Measurements from ENCODE around the gene PIP4K2B.
"Not testable (repeated sequence)": the region's sequence is repeated elsewhere in the genome, so short reads cannot be mapped to it uniquely, and the experiment has no call there.

PIP4K2B gene

DNA sequence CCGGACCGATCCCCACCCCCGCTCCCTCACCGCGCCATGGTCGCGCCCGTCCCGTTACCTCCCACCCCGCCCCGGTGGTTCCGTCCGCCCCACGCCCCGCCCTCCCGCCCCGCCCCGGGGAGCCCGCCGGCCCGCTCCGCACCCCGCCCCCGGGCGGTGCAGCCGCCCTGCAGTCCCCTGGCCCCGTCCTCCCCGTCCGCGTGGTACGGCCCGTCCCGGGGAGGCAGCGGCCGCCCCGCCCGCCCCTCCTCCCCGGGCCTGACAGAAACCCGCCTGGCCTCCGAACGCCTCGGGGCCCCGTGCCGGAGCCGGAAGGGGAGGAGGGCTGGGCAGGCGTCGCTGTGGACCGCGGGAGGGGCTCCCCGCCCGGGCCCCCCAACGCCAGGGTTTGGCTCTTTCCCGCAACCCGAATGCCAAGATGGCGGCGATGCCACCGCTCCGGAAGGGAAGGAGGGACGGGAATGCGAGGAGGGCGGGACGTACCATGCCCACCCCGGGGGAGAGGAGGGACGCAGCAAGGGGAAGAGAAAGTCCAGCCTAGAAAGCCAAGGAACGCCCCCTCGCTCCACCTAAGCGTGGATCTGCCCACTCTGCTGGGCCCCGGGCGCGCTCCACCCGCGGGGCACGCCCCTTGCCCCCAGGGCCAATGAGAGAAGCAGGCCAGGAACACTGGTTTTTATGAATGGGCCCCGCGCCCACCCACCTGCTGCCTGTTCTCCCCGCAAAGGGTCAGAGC, at the start of gene PIP4K2B:
PIP4K2B (minus strand) TSS at position 56 of the 736 bp plus-strand sequence. CDS start 132 bp downstream, outside the sequence.
- DNase-seq (ENCODE audit: low spot score), result peak; percentile 96

- no peak for DNase-seq (ENCODE audit: low spot score)
These were observed 49.2 kb upstream of the PIP4K2B start for GRCh38 chr17:38848557-38848891.

DNA sequence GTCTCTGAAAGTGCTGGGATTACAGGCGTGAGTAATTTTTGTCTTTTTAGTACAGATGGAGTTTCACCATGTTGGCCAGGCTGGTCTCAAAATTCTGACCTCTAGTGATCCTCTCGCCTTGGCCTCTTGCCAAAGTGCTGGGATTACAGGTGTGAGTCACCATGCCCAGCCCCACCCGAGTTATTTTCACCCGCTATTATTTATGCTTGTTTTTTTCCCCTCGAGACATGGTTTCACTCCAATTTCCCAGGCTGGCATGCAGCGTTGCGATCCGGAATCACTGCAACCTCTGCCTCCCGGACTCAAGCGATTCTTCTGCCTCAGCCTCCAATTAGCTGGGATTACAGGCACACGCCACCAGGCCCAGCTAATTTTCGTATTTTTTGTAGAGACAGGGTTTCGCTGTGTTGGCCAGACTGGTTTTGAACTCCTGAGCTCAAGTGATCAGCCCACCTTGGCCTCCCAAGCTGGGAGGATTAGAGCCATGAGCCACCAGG, 45.0 kb upstream of the PIP4K2B start:
- peak; percentile 73 for DNase-seq (ENCODE audit: low spot score)

DNA sequence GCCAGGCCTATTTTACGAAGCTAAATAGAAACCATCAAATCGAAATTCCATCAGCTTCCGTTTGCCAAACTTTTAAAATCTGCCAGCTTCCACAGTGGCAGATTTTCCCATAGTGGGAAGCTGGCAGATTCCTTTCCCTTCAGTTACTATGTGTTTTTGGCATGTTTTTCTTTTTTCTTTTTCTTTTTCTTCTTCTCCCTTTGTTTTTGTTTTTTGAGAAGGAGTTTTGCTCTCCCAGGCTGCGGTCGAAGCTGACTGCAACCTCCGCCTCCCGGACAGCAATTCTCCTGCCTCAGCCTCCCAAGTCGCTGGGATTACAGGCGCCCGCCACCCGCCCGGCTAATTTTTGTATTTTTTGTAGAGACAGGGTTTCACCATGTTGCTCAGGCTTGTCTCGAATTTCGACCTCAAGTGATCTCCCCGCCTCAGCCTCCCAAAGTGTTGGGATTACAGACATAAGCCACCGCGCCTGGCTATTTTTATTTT, 26.4 kb upstream of the PIP4K2B start:
- DNase-seq (ENCODE audit: low spot score), result no peak

DNA sequence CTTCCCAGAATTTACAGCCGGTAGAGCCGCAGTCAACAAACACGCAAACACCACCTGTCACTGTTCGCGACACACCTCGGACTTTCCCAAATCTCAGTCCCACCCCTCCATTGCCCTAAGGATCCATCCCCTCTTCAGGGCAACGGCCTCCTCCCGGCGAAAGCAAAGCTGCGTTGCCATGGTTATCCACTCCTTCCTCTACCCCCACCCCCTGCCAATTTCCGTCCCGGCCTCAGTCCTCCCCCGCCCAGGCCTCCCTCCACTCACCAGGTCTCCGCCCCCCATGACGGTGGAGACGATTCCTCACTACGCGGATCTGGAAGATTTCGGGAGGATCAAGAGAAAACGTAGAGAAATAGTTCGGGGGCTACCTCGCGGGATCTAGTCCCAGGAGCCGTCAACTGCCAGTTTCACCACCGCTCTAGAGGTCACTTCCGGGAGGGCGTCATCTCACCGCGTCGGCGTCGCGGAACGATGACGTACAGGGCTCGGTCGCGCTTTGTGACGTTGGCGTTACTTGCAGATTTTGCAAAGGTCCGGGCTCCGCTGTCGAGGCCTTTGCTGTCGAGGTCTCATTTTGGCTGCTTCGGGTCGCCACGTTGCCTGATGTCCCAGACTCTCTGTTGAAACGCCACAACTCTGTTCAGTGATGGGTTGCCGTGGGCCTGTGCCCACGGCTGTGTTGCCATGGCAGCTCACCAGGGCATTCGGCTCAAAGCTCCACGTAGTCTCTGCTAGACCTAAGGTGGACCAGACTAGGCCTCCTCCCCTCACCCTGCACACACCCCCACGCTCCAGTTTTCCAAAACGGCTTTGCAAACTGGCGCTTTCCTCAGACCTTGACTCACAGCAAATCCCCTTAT, 25.8 kb upstream of the PIP4K2B start, which contains the start of gene CWC25:
CWC25 (minus strand) TSS at position 423 of the 863 bp plus-strand sequence; CDS start at position 285, 138 bp downstream.
- peak; percentile 98 for DNase-seq (ENCODE audit: low spot score)

GRCh38 chr17:38815576-38816193, 16.3 kb upstream of the PIP4K2B start:
- DNase-seq (ENCODE audit: low spot score), result no peak

DNA sequence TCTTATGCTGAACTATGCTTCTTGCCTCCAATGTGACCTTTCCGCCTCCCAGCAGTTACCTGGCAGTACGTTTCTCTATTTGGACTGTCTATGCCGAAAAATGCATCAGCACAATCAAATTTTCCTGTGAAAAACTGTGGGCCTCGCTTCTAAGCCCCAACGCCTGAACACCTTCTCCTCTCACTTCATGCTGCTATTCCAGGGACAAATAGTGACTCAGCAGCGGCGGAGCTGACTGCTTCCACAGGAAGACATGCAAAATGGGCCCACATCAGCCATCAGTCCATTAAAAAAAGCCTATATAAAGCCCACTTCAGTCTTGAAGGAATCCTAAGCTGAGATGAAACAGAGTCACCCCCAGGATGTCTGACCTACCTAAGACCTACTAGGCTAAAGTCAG, 10.5 kb upstream of the PIP4K2B start:
- DNase-seq (ENCODE audit: low spot score), result no peak

GRCh38 chr17:38800237-38800760, 943 bp upstream of the PIP4K2B start:
- DNase-seq (ENCODE audit: low spot score), result no peak

- DNase-seq (ENCODE audit: low spot score), result no peak
These were observed 499 bp downstream of the PIP4K2B start for GRCh38 chr17:38798614-38799500.

DNA sequence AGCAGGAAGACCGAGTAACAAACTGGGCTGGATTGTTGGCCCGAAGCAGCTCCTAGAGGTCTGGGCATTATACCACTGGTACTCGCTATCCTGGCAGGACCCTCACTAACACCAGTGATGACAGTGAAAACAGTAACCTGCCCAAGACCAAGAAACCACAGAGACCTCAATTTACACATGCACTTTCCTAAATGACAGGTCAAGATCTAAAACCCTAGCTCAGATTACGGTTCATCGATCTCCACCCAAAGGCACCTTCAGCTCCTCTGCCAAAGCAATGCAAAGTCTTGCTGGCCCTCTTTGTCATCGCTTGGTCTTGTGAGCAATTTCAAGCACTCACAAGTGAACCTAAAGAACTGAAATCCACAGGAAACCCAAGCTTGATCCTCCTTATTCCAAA, 1.5 kb downstream of the PIP4K2B start:
- DNase-seq (ENCODE audit: low spot score), result no peak

- DNase-seq (ENCODE audit: low spot score), result no peak
These were observed 2.2 kb downstream of the PIP4K2B start for GRCh38 chr17:38797158-38797490.

DNA sequence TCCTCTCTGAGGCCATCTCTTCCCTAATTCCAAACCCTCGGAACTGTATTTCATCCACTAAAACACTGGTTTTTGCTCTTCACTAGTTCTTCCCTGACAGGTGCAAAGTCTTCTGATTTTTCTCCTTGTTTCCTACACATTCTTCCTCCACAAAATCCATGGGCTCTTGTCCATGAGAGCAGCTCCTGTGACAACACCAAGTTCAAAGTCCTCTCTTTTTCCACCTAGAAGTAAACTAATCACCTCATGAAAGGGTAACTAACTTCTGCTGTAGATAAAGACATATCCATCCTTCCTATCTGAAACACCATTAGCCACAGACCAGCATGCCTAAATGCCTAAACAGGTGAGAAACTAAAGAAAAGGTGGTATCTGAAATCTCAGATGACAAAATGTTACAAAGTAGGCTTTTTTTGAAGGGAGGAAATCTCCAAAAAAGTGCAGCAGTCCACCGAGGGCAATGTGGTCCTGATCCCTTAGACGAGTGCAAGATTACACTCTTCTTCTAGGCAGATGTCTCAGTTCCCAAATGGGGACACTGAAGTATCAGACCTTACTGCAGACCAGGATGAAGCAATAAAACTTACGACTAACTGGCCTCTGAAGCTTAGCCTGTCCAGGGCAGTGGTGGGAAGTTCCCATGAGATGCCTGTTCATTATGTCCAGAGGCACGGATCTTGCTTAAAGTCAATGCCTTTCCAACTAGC, 2.8 kb downstream of the PIP4K2B start:
- no peak for DNase-seq (ENCODE audit: low spot score)

GRCh38 chr17:38794221-38794620, 5.1 kb downstream of the PIP4K2B start:
- DNase-seq (ENCODE audit: low spot score), result no peak

GRCh38 chr17:38791162-38791561, 8.2 kb downstream of the PIP4K2B start:
- no peak for DNase-seq (ENCODE audit: low spot score)

- DNase-seq (ENCODE audit: low spot score), result not testable (repeated sequence)
These were observed 9.1 kb downstream of the PIP4K2B start for GRCh38 chr17:38790148-38790707.

DNA sequence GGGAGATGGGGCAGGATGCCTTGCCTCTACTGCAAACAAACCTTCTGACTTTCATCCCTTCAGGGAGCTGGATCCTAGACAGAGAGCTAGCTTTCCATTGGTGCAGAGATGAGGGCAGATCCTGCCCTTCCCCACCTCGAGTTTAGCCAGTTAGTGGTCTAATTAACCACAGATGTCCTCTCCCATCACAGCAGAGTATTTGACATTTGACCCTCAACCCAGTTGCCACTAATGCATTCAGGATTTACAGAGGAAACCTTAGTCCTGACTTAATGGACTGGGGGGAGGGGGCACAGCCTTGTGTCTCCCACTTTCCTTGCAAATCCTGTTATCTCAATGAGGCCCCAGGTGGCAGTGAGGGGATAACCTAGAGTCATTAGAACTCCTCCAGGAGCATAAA, 10.2 kb downstream of the PIP4K2B start:
- no peak for DNase-seq (ENCODE audit: low spot score)

DNA sequence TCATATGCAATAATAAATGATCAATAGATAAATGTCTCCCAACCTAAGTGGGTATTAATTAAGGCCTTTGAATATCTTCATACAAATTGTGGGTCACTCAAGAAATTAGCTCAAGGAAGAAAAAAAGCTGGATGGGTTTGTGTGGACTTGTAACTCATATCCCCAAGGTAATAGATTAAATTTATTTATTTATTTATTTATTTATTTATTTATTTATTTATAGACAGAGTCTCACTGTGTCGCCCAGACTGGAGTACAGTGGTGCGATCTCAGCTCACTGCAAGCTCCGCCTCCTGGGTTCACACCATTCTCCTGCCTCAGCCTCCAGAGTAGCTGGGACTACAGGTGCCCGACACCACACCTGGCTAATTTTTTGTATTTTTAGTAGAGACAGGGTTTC, 11.4 kb downstream of the PIP4K2B start:
- DNase-seq (ENCODE audit: low spot score), result not testable (repeated sequence)

- no peak for DNase-seq (ENCODE audit: low spot score)
These were observed 13.0 kb downstream of the PIP4K2B start for GRCh38 chr17:38786372-38786771.

- DNase-seq (ENCODE audit: low spot score), result no peak
These were observed 16.1 kb downstream of the PIP4K2B start for GRCh38 chr17:38783227-38783626.
